RWPE1 (cell line): Measurements from ENCODE around the gene BMPER.

Experiments
- CTCF ChIA-PET: fragments of 350-600 bp; sonication (Branson Sonifier 250); formaldehyde crosslinking; extraction: SDS; loops from one replicate; lab custom pipeline; 2021; lab: Yijun Ruan, JAX
- POLR2A ChIA-PET: fragments of 400-600 bp; formaldehyde crosslinking; extraction: SDS; loops from one replicate; lab custom pipeline; 2020; ENCODE audit warnings: antibody characterized with exemption; ENCODE audit not compliant: low non-redundant PET; lab: Yijun Ruan, JAX
- DNase-seq: peaks from one replicate; pipeline ENCODE4 v3.0.0; 2012; ENCODE audit warnings: low spot score
- H3K27ac ChIP-seq: fragments of 450-650 bp; 2 replicates; pipeline ENCODE4 v1.5.1; 2017
- CTCF ChIP-seq: fragments of 450-650 bp; conservative IDR thresholded peaks from 2 replicates; pipeline ENCODE4 v1.5.1; 2017; ENCODE audit warnings: low read depth, mild to moderate bottlenecking

Gene BMPER

GRCh38 chr7:33901199-33901598 lies 4.1 kb upstream of the BMPER start:
- ChIA-PET CTCF (interaction anchor here (0.7 kb wide), 1 partner anchor 15 kb away, joined by 4 read pairs; no protein-coding TSS in a partner anchor), POLR2A (no interaction called here)
- DNase-seq, result no peak
- TF ChIP-seq CTCF, result no peak
- H3K27ac ChIP-seq, result no peak overlapping the region

GRCh38 chr7:33901847-33902246 lies 3.5 kb upstream of the BMPER start:
- H3K27ac ChIP-seq, result no peak overlapping the region
- no peak for DNase-seq
- ChIA-PET CTCF (no interaction called here), POLR2A (no interaction called here)
- TF ChIP-seq CTCF, result no peak

GRCh38 chr7:33902746-33903145 lies 2.6 kb upstream of the BMPER start:
- POLR2A ChIA-PET, result no interaction called here

GRCh38 chr7:33903791-33904680 lies 1.3 kb upstream of the BMPER start:
- CTCF ChIA-PET, result interaction anchor here (0.7 to 2.2 kb wide), 4 partner anchors 9 to 314 kb away, joined by 3 to 13 read pairs (median 5); no protein-coding TSS in a partner anchor
- DNase-seq, result peak; percentile 49
- POLR2A ChIA-PET, result interaction anchor here (0.6 kb wide), 1 partner anchor 52 kb away, joined by 3 read pairs; no protein-coding TSS in a partner anchor
- no peak for TF ChIP-seq CTCF
- no peak overlapping the region for H3K27ac ChIP-seq

More at GRCh38 chr7:33902746-33903145, 2.6 kb upstream of the BMPER start:
- no peak for TF ChIP-seq CTCF
- H3K27ac ChIP-seq, result no peak overlapping the region
- DNase-seq, result no peak
- CTCF ChIA-PET, result no interaction called here

- H3K27ac ChIP-seq, result no peak overlapping the region
- ChIA-PET CTCF (interaction anchor here (0.7 to 2.2 kb wide), 3 partner anchors 10 to 110 kb away, joined by 3 to 13 read pairs (median 7); no protein-coding TSS in a partner anchor), POLR2A (interaction anchor here (0.7 kb wide), 1 partner anchor 385 kb away, joined by 3 read pairs; no protein-coding TSS in a partner anchor)
- peak; percentile 20 for DNase-seq
- peak; percentile 38 for TF ChIP-seq CTCF
These were observed 504 bp upstream of the BMPER start for GRCh38 chr7:33904681-33905388.

GRCh38 chr7:33906697-33907096 lies 1.4 kb downstream of the BMPER start:
- H3K27ac ChIP-seq, result no peak overlapping the region
- no peak for TF ChIP-seq CTCF
- CTCF ChIA-PET, result no interaction called here
- POLR2A ChIA-PET, result no interaction called here
- DNase-seq, result no peak
